Epithelial cell of umbilical artery (primary cell): ENCODE results near the gene ADAM15. TPM values are rescaled to one million over a fixed set of nuclear protein-coding genes. Genes with fewer than 3 reads are reported as not detected.

Source experiments
- total RNA-seq: library from RNA; depleted of rRNA; stranded (reverse); fragments of >200 nt; gene quantifications from 2 replicates; pipeline ENCODE4 v1.2.3, GENCODE V29; 2014

The ADAM15 gene
- 161 and 165 TPM in 2 replicates for total RNA-seq

GRCh38 chr1:155050560-155051341, at the start of gene ADAM15:
ADAM15 (plus strand) TSS chr1:155051316; CDS start chr1:155051387, 71 bp downstream.

GRCh38 chr1:155002464-155003226, 48.5 kb upstream of the ADAM15 start, which contains the start of gene ZBTB7B:
ZBTB7B (plus strand) TSS chr1:155002802; CDS start chr1:155014661, 11,859 bp downstream.

GRCh38 chr1:155033524-155033923, 17.6 kb upstream of the ADAM15 start, which contains the start of the genes DCST1 and DCST2:
DCST1 (plus strand) TSS chr1:155033824; CDS start chr1:155034037, 213 bp downstream.
DCST2 (minus strand) TSS chr1:155033781; CDS start chr1:155033701, 80 bp downstream.

GRCh38 chr1:155063550-155064110, 12.5 kb downstream of the ADAM15 start, which contains the start of gene EFNA4:
EFNA4 (plus strand) TSS chr1:155063740; CDS start chr1:155063824, 84 bp downstream.

GRCh38 chr1:155078469-155079209, 27.5 kb downstream of the ADAM15 start, which contains the start of gene EFNA3:
EFNA3 (plus strand) TSS chr1:155078837; CDS start chr1:155078942, 105 bp downstream.

Other genes with a start within 250 kb of the ADAM15 start
- gene KCNN3, start 181.0 kb upstream of the ADAM15 start, total RNA-seq: under 0.01 and 0.65 TPM in 2 replicates
- 7.3 and 9.7 TPM in 2 replicates for gene PMVK, start 114.6 kb upstream of the ADAM15 start, total RNA-seq
- 79.6 and 105 TPM in 2 replicates for gene PBXIP1, start 95.2 kb upstream of the ADAM15 start, total RNA-seq
- 5.2 and 5.9 TPM in 2 replicates for gene PYGO2, start 89.5 kb upstream of the ADAM15 start, total RNA-seq
- 152 and 218 TPM in 2 replicates for gene SHC1, start 80.6 kb upstream of the ADAM15 start, total RNA-seq
- 116 and 140 TPM in 2 replicates for gene CKS1B, start 76.6 kb upstream of the ADAM15 start, total RNA-seq
- 26.6 and 33.9 TPM in 2 replicates for gene FLAD1, start 68.0 kb upstream of the ADAM15 start, total RNA-seq
- 0.76 TPM in 1 of 2 replicates, not detected in the other for gene LENEP, start 57.7 kb upstream of the ADAM15 start, total RNA-seq
- 7.5 and 9.7 TPM in 2 replicates for gene ZBTB7B, start 48.5 kb upstream of the ADAM15 start, total RNA-seq
- not detected in 2 replicates for gene DCST2, start 17.5 kb upstream of the ADAM15 start, total RNA-seq
- not detected in 2 replicates for gene DCST1, start 17.5 kb upstream of the ADAM15 start, total RNA-seq
- gene EFNA4, start 12.4 kb downstream of the ADAM15 start, total RNA-seq: 8.8 and 9.7 TPM in 2 replicates
- gene EFNA3, start 27.5 kb downstream of the ADAM15 start, total RNA-seq: 0.76 and 0.97 TPM in 2 replicates
- 57.0 and 96.1 TPM in 2 replicates for gene EFNA1, start 76.6 kb downstream of the ADAM15 start, total RNA-seq
- gene SLC50A1, start 84.5 kb downstream of the ADAM15 start, total RNA-seq: 33.8 and 45.1 TPM in 2 replicates
- gene DPM3, start 89.2 kb downstream of the ADAM15 start, total RNA-seq: 24.2 and 50.0 TPM in 2 replicates
- gene KRTCAP2, start 122.0 kb downstream of the ADAM15 start, total RNA-seq: 61.1 and 119 TPM in 2 replicates
- 3.5 and 3.9 TPM in 2 replicates for gene TRIM46, start 122.5 kb downstream of the ADAM15 start, total RNA-seq
- gene THBS3, start 156.6 kb downstream of the ADAM15 start, total RNA-seq: 8.2 and 12.3 TPM in 2 replicates
- gene MTX1, start 157.4 kb downstream of the ADAM15 start, total RNA-seq: 58.1 and 85.8 TPM in 2 replicates
- 4.5 and 5.2 TPM in 2 replicates for gene ENTREP3, start 204.2 kb downstream of the ADAM15 start, total RNA-seq
- gene SCAMP3, start 211.0 kb downstream of the ADAM15 start, total RNA-seq: 22.3 and 29.2 TPM in 2 replicates
- gene CLK2, start 222.2 kb downstream of the ADAM15 start, total RNA-seq: 14.3 and 21.7 TPM in 2 replicates
- gene HCN3, start 226.1 kb downstream of the ADAM15 start, total RNA-seq: 0.30 and 0.32 TPM in 2 replicates